K562 (cell line): ENCODE results near the gene FGD6. TPM values are rescaled to one million over a fixed set of nuclear protein-coding genes. Genes with fewer than 3 reads are reported as not detected.

ENCODE experiments used
- CCNT2 ChIP-seq: IDR thresholded peaks from 2 replicates; pipeline ENCODE4 v1.6.1; 2011; ENCODE audit warnings: borderline replicate concordance, low read depth, mild to moderate bottlenecking, moderate library complexity, mixed read lengths, low read length; ENCODE audit not compliant: insufficient read length; ENCODE audit errors: extremely low read depth
- ETV1 ChIP-seq: fragments of 450-650 bp; conservative IDR thresholded peaks from 2 replicates; pipeline ENCODE4 v1.6.1; 2016; ENCODE audit warnings: missing genetic modification characterization, control low read depth, low read depth, missing compliant biosample characterization
- GABPB1 ChIP-seq: sonication (generic); formaldehyde crosslinking; IDR thresholded peaks from 2 replicates; pipeline ENCODE4 v1.8.0; 2022; ENCODE audit warnings: mild to moderate bottlenecking, missing genetic modification reagents
- GTF2B ChIP-seq: IDR thresholded peaks from 2 replicates; pipeline ENCODE4 v1.6.1; 2011; ENCODE audit not compliant: insufficient read length; ENCODE audit errors: extremely low read depth
- MXI1 ChIP-seq: IDR thresholded peaks from 2 replicates; pipeline ENCODE4 v1.6.1; 2011; ENCODE audit warnings: low read depth, mild to moderate bottlenecking, improper control_type of control experiment, low read length
- NCOA4 ChIP-seq: fragments of 450-650 bp; IDR thresholded peaks from 2 replicates; pipeline ENCODE4 v1.6.1; 2018; ENCODE audit warnings: mild to moderate bottlenecking; ENCODE audit not compliant: partially characterized antibody
- NFE2 ChIP-seq: IDR thresholded peaks from 2 replicates; pipeline ENCODE4 v1.6.1; 2014; ENCODE audit warnings: antibody characterized with exemption, low read depth
- NRF1 ChIP-seq, 2 experiments: fragments of 450-650 bp; IDR thresholded peaks in 1 of 2; conservative IDR thresholded peaks in 1 of 2; 2 replicates each; pipeline ENCODE4 v1.6.1; 2014; ENCODE audit warnings: mild to moderate bottlenecking in 2 of 2
- RUNX1 ChIP-seq: sonication (generic); IDR thresholded peaks from 2 replicates; pipeline ENCODE4 v1.6.1; 2016; ENCODE audit warnings: antibody characterized with exemption, low read depth
- SIN3A ChIP-seq, 2 experiments: fragments of 150-350 bp in 1 of 2; IDR thresholded peaks; 2 replicates each; pipeline ENCODE4 v1.6.1; 2011 to 2016; ENCODE audit warnings: borderline replicate concordance in 2 of 2, low read depth in 2 of 2, low read length in 2 of 2, mild to moderate bottlenecking in 2 of 2, moderate library complexity in 2 of 2; ENCODE audit not compliant: control insufficient read depth in 1 of 2
- TEAD2 ChIP-seq: fragments of 450-650 bp; IDR thresholded peaks from 2 replicates; pipeline ENCODE4 v1.6.1; 2016; ENCODE audit warnings: missing genetic modification characterization, control low read depth, missing compliant biosample characterization
- ZBTB2 ChIP-seq: fragments of 450-650 bp; IDR thresholded peaks from 2 replicates; pipeline ENCODE4 v1.6.1; 2016; ENCODE audit warnings: antibody characterized with exemption
- ZFX ChIP-seq: sonication (generic); formaldehyde crosslinking; IDR thresholded peaks from 2 replicates; pipeline ENCODE4 v1.8.0; 2022; ENCODE audit warnings: mild to moderate bottlenecking, missing genetic modification reagents, moderate library complexity
- ZMIZ1 ChIP-seq, 2 experiments: fragments of 150-350 bp in 1 of 2; IDR thresholded peaks; 2 replicates each; pipeline ENCODE4 v1.6.1; 2012 to 2016; ENCODE audit warnings: low read depth in 2 of 2, low read length in 2 of 2, mild to moderate bottlenecking in 1 of 2, moderate library complexity in 1 of 2
- ZNF316 ChIP-seq: fragments of 450-650 bp; IDR thresholded peaks from 2 replicates; pipeline ENCODE4 v1.6.1; 2016
- polyA plus RNA-seq, 8 experiments: library from polyadenylated mRNA; depleted of rRNA in 4 of 8; stranded (reverse) in 5 of 8; unstranded in 3 of 8; fragments of >200 nt; fragmentation: Nextera tagmentation in 2 of 8; fragmentation: Illumina TruSeq in 1 of 8; extraction: Ambion mirVana in 2 of 8; extraction: Trizol in 1 of 8; gene quantifications; 2 replicates each; pipeline versions ENCODE4 v1.2.1 to v1.2.3, GENCODE V29; 2011 to 2014; ENCODE audit warnings: inconsistent platforms in 1 of 8, missing spikeins in 1 of 8
- total RNA-seq, 7 experiments: library from RNA; depleted of rRNA in 6 of 7; stranded (reverse); fragments of >200 nt in 6 of 7; fragmentation: Illumina TruSeq in 2 of 7; extraction: Trizol in 2 of 7; gene quantifications; 2 replicates each; pipeline versions ENCODE4 v1.2.1 to v1.2.3, GENCODE V29; 2011 to 2021; ENCODE audit warnings: low replicate concordance in 1 of 7

FGD6 gene
- total and polyA plus RNA-seq, 9 of the 15 experiments (the other 6 are each of a cell fraction or from before 2014, with no cell fraction given) = 1.5 to 11.1 (median 5.8) TPM

DNA sequence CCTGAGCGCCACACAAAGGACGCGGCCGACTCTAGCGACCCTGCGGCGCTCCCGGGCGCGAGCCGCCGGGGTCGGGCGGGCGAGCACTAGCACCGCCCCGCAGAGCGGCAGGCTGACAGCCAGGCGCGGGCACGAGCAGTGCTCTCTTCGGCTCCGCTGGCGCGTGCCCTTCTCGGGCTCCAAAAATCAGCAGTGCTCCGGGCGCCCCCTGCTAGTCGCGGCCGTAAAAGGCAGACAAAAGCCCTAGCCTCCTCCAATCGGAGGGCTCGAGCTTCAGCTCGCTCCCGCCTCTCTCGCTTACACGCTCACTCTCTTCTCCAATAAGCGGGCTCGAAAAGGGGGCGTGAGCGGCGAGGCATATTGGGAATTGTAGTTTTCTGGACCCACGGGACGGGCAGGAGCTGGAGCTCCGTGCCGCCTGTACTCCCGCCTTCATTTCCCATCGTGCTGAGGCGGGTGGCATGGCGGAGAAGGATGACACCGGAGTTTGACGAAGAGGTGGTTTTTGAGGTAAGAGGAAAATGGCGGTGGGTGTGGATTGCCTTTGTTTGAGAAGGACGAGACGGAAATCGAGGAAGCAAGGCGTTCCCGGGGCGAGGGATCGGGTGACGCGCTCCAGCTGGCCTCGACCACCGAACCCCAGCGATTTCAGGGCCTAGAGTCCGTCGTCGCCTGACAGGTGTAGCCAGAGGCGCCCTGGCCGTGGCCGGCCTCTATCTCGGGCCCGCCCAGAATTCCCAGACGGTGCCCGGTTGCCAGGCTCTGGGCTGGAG is at the start of gene FGD6, which contains the start of gene VEZT (continued):
- TF ChIP-seq CCNT2 (peak; percentile 76), ETV1 (tag) (no peak), ZFX (CRISPR knock-in tag) (peak; percentile 84), SIN3A (IDR thresholded peaks at IDR 0.05; ENCODE audit: borderline replicate concordance in 2 of 2, control insufficient read depth in 1 of 2, low read depth in 2 of 2, low read length in 2 of 2) (peak; percentile 56 to 87; a peak in 3 of 4 replicates), GABPB1 (CRISPR knock-in tag) (peak; percentile 65), MXI1 (0 out of 2 replicates have a peak, but pooled peaks have one; percentile 26), ZNF316 (peak; percentile 12; the same call in 1 of the 2 replicates), TEAD2 (tag) (no peak), ZMIZ1 (IDR thresholded peaks at IDR 0.05; ENCODE audit: low read depth in 2 of 2, low read length in 2 of 2) (peak in 1 of 2 experiments; percentile 17; a peak in 2 of 4 replicates), RUNX1 (no peak), NFE2 (peak; percentile 2; the same call in 1 of the 2 replicates), ZBTB2 (peak; percentile 55), GTF2B (no peak), NCOA4 (no peak), NRF1 (conservative IDR thresholded peaks at IDR 0.05 in 1 of 2, IDR thresholded peaks at IDR 0.05 in 1 of 2) (peak; percentile 79 to 81)
